NT2/D1 (cell line): Measurements from ENCODE around the gene CARD11.

Source experiments
- SUZ12 ChIP-seq: IDR thresholded peaks from 2 replicates; pipeline ENCODE4 v1.6.1; 2011; ENCODE audit not compliant: insufficient read length, insufficient read depth; ENCODE audit errors: extremely low read depth
- YY1 ChIP-seq: IDR thresholded peaks from 2 replicates; pipeline ENCODE4 v1.6.1; 2011; ENCODE audit not compliant: insufficient read length, insufficient read depth
- ZNF274 ChIP-seq: IDR thresholded peaks from 2 replicates; pipeline ENCODE4 v1.6.1; 2011; ENCODE audit warnings: mild to moderate bottlenecking, low read depth, low read length

DNA sequence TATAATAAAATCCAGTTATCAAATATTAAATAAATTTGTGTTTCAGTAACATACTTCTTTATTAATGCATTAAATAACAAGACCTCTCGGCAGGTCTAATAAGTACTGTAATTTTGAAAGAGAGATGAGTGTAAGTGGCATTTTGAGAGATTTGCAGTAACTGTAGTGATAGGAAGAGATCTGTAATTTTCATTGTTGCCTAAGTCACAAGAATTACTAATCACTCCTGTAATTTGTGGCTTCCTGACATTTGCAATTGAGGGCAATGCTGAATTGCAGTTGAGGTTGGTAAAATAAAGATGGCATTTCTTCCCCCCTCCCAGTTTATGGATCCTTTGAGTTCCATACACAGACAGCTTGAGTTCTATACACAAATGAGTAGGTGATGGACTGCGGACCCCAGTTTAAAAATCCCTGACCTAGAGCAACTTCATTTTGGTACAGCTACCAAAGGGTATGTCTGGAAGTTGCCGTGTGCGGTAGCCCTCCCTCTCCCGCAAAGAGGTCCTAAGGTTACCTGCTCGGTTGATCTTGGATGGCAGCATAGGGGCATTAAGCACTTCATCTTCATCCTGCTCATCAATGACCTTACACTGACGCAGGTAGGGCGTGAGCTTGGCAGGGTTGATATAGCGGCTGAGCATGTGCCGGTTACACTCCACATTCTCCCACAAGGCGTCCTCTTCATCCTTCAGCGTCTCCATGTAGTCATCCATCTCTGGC lies 96.4 kb downstream of the CARD11 start:
- TF ChIP-seq SUZ12 (no peak), YY1 (no peak), ZNF274 (no peak)
